Skeletal muscle cell (primary cell): ENCODE results near the gene STEAP2.
"Not testable (repeated sequence)": the region's sequence is repeated elsewhere in the genome, so short reads cannot be mapped to it uniquely, and the experiment has no call there.

ENCODE experiments used
- DNase-seq: peaks from one replicate; pipeline ENCODE4 v3.0.0-alpha.2; 2010; ENCODE audit warnings: low read depth
- H3K4me3 ChIP-seq: 2 replicates; pipeline ENCODE4 v1.5.1; 2011; ENCODE audit warnings: low read depth, mild to moderate bottlenecking, control low read depth, low read length, moderate library complexity

Gene STEAP2

GRCh38 chr7:90211391-90212148, at the start of gene STEAP2:
STEAP2 (plus strand) TSS chr7:90211740; CDS start chr7:90225083, 13,343 bp downstream.
- peak within 1 kb of the TSS; percentile 74 for H3K4me3 ChIP-seq
- peak; percentile 84 for DNase-seq

DNA sequence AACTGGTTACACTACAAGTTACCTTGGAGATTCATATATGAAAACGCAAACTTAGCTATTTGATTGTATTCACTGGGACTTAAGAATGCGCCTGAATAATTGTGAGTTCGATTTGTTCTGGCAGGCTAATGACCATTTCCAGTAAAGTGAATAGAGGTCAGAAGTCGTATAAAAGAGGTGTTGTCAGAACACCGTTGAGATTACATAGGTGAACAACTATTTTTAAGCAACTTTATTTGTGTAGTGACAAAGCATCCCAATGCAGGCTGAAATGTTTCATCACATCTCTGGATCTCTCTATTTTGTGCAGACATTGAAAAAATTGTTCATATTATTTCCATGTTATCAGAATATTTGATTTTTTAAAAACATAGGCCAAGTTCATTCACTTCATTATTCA, 48.0 kb upstream of the STEAP2 start:
- DNase-seq: no peak
- H3K4me3 ChIP-seq: no peak overlapping the region

DNA sequence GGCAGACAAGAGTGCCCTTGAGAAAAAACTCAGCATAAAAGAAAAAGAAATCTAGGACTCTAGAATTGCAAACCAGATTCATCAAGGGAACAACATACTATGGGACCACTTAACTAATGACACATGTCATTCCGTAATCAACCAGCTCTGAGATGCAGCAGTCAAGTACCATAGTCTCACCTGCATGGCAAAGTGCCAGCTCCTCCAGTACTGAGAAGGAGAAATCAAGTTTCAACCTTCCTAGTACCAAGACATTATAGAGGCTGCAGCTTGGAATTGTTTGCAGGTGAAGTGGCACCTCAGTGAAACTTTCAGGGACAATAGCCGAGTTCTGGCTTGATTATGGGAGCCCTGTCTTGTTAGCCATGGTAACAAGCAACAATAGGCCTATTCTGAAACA, 45.8 kb upstream of the STEAP2 start:
- DNase-seq: no peak
- H3K4me3 ChIP-seq: no peak overlapping the region

- no peak for DNase-seq
- no peak overlapping the region for H3K4me3 ChIP-seq
Observed at GRCh38 chr7:90166153-90166552, 45.4 kb upstream of the STEAP2 start.

GRCh38 chr7:90167361-90167760, 44.2 kb upstream of the STEAP2 start:
- H3K4me3 ChIP-seq: no peak overlapping the region
- DNase-seq: no peak

- no peak for DNase-seq
Observed at GRCh38 chr7:90169891-90170290, 41.6 kb upstream of the STEAP2 start.

GRCh38 chr7:90172121-90172520, 39.4 kb upstream of the STEAP2 start:
- H3K4me3 ChIP-seq: no peak overlapping the region
- no peak for DNase-seq

More at GRCh38 chr7:90169891-90170290, 41.6 kb upstream of the STEAP2 start:
- H3K4me3 ChIP-seq: no peak overlapping the region

DNA sequence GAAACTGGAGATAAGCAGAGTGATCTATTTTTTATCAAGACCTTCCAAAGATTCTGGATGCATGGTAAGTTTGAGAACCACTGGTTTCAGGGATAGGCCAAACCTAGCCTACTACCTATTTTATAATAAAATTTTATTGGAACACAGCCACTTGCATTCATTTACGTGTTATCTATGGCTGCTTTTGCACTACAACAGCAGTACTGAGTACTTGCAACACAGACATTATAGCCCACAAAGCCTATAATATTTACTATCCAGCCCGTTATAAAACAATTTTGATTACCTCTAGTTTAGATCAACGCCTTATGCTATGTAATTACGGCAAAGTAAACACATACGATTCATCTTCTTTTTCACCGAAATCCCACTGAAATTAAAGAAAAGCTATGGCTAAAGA, 38.9 kb upstream of the STEAP2 start:
- H3K4me3 ChIP-seq: no peak overlapping the region
- DNase-seq: no peak

- no peak overlapping the region for H3K4me3 ChIP-seq
- DNase-seq: no peak
Observed at GRCh38 chr7:90173127-90173844, 38.3 kb upstream of the STEAP2 start.

DNA sequence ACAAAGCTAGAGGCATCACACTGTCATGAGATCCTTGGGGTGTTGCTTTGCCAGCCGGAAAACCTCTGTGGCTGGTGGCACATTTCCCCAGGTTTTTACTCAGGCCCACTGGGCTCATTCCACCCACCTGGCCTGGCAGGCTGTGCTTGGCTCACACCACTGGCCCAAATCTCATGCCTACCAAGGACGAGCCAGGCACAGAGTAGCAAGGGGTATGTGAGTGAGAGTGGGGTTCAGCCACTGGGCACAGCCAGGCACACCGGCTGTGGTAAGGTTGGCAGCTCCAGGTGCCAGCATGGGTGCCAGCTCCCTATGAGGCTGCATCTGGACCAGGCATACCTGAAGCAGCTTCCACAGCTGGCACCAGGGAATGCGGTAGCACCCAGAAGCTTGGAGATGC, 35.9 kb upstream of the STEAP2 start:
- no peak overlapping the region for H3K4me3 ChIP-seq
- DNase-seq: no peak

GRCh38 chr7:90176195-90176594, 35.3 kb upstream of the STEAP2 start:
- no peak for DNase-seq

GRCh38 chr7:90178166-90178565, 33.4 kb upstream of the STEAP2 start:
- H3K4me3 ChIP-seq: no peak overlapping the region
- no peak for DNase-seq

More at GRCh38 chr7:90176195-90176594, 35.3 kb upstream of the STEAP2 start:
- no peak overlapping the region for H3K4me3 ChIP-seq

DNA sequence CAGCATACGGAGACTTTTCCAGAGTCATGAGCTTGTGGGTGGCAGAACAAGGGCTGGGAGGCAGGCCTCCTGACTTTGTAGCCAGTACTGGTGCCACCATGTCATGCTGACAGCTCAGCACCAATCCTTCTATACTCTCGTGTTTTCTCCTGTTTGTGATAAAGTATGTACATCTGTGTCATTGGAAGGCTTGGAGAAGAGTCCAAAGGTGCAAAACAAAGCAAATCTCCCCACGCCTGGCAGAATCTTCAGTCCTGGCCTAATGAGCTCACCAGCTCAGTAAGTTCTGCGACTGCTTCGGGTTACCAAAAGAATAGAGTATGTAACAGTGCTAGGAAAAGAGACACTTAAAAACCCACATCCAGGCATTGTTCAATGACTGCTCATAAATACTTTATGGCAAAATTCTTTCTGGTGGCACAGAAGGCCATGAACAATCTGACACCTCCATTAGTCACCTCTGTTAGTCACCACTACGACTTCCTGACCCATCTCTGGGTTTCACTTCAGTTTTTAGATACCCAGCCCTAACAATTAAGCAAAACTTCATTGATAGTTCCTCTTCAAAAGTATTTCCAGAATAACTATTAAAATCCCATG, 32.8 kb upstream of the STEAP2 start:
- DNase-seq: peak; percentile 80
- H3K4me3 ChIP-seq: no peak overlapping the region

- peak; percentile 53 for DNase-seq
- no peak overlapping the region for H3K4me3 ChIP-seq
Observed at GRCh38 chr7:90180011-90180585, 31.4 kb upstream of the STEAP2 start.

- no peak for DNase-seq
- H3K4me3 ChIP-seq: no peak overlapping the region
Observed at GRCh38 chr7:90180649-90181048, 30.9 kb upstream of the STEAP2 start.

DNA sequence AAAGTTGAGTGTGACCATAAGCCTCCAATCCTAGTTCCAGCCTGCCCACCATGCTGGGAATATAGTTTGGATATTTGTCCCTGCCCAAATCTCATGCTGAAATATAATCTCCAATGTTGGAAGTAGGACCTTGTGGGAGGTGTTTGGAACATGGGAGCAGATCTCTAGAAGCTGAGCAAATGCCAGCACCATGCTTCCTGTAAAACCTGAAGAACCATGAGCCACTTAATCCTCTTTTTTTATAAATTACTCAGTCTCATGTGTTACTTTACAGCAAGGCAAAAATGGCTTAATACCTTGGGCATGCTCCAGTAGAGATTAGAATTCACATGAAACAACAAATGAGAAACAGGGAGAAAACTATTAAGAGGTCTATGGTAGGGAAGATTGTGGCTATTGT, 30.1 kb upstream of the STEAP2 start:
- H3K4me3 ChIP-seq: no peak overlapping the region
- DNase-seq: no peak

GRCh38 chr7:90186290-90186689, 25.2 kb upstream of the STEAP2 start:
- DNase-seq, H3K4me3 ChIP-seq: not testable (repeated sequence)

DNA sequence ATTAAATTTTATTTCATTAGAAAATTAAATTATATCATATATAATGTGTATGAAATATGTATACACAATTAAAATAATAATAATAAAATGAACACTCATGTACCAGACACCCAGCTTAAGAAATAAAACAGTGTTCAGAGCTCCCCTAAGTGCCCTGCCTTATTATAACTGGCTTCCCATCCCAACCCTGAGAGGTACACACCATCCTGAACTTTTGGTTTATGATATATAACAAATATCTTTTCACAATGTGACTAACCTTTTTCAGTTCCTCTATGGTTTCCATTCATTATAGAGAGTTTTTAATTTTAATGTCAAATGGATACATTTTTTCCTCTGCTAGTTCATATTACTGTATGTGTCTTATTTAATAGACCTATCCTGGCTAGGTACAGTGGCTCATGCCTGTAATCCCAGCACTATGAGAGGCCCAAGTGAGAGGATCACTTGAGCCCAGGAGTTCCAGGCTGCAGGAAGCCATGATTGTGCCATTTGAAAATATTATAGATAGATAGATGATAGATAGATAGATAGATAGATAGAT, 24.0 kb upstream of the STEAP2 start:
- DNase-seq: no peak
- no peak overlapping the region for H3K4me3 ChIP-seq

GRCh38 chr7:90188281-90188680, 23.3 kb upstream of the STEAP2 start:
- H3K4me3 ChIP-seq: no peak overlapping the region
- DNase-seq: no peak

DNA sequence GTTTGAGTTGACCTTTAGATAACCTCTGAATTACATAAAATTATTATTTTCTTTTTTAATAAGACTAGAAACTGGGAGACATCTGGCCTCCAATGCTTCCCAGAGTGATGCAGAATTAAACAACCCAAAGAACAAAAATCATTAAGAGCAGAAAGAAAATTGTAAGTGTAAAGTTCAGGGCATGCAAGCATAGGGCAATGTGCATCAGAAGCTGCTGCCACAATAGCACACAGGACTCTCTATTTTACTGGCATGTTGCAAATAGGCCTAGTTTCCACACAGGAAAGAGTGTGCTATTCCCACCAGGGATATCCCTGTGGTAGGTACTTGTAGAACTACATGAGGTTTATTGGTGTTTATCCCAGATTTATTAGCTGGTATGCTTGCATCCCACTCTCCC, 20.5 kb upstream of the STEAP2 start:
- no peak for DNase-seq
- no peak overlapping the region for H3K4me3 ChIP-seq
